Right lobe of liver (tissue), 6 donors: ENCODE results near the gene NOXRED1. TPM values are rescaled to one million over a fixed set of nuclear protein-coding genes. Genes with fewer than 3 reads are reported as not detected.

ENCODE experiments used
- ATAC-seq, 4 donors: fragments of 200-7000 bp; cut with Tn5 transposase; one replicate each; pipeline ENCODE4 v1.9.1; 2020; ENCODE audit warnings: mild to moderate bottlenecking in 4 of 4, moderate library complexity in 4 of 4
- DNase-seq, 3 donors: peaks; one replicate each; pipeline ENCODE4 v3.0.0-alpha.2; 2020
- H3K27ac ChIP-seq, 3 donors: fragments of 200-600 bp; one replicate each; pipeline ENCODE4 v1.8.0; 2022
- H3K27me3 ChIP-seq, 2 donors: fragments of 200-600 bp; one replicate each; pipeline ENCODE4 v1.8.0; 2022
- H3K36me3 ChIP-seq, 4 donors: fragments of 200-600 bp; sonication (generic) in 1 of 4; one replicate each; pipeline versions ENCODE4 v1.5.1 to v1.8.0; 2017 to 2022; ENCODE audit warnings: control low read depth in 1 of 4
- H3K4me1 ChIP-seq, 4 donors: fragments of 200-600 bp; sonication (generic) in 1 of 4; one replicate each; pipeline versions ENCODE4 v1.5.1 to v1.8.0; 2017 to 2022; ENCODE audit warnings: control low read depth in 1 of 4
- H3K4me3 ChIP-seq, 3 donors: fragments of 200-600 bp; one replicate each; pipeline ENCODE4 v1.8.0; 2022
- H3K9me3 ChIP-seq, 4 donors: fragments of 200-600 bp; sonication (generic) in 1 of 4; one replicate each; pipeline versions ENCODE4 v1.5.1 to v1.8.0; 2017 to 2022; ENCODE audit warnings: control low read depth in 1 of 4
- POLR2A ChIP-seq: fragments of 450-650 bp; IDR thresholded peaks from one replicate; pipeline ENCODE4 v1.6.1; 2017; ENCODE audit warnings: antibody characterized with exemption, mild to moderate bottlenecking
- WGBS: methylation state at CpG from one replicate; pipeline ENCODE4 v1.1.6; 2018; ENCODE audit warnings: low coverage, low lambda C conversion rate; ENCODE audit not compliant: insufficient coverage; ENCODE audit errors: missing lambda C conversion rate; 5-methylcytosine and 5-hydroxymethylcytosine counted together
- intact Hi-C, 2 donors: fragments of 100-400 bp; cut with DNase I; formaldehyde crosslinking; loops; one replicate each; pipeline versions ENCODE4 v1.11.2 to v1.14.1; 2022
- total RNA-seq, 6 experiments: library from RNA; depleted of rRNA in 2 of 6; stranded (reverse); fragments of >200 nt in 2 of 6; fragmentation: NEBNext Ultra II Directional in 3 of 6; extraction: Animal tissue kit (Norgen Biotek cat#: 25700) in 3 of 6; gene quantifications; one replicate each; pipeline versions ENCODE4 v1.1.0 to v1.2.4, GENCODE V29; 2016 to 2023
- TF ChIP-seq, protein P1 (sequence below), 4 donors: fragments of 200-600 bp in 3 of 4; fragments of 450-650 bp in 1 of 4; IDR thresholded peaks; one replicate each; pipeline versions ENCODE4 v1.5.1 to v1.8.0; 2016 to 2022; ENCODE audit warnings: antibody characterized with exemption in 4 of 4, mild to moderate bottlenecking in 2 of 4
- donor health status: DM: no; HTN: yes; CAD: no.
- donor health status: DM: no; HTN: no; CAD: no.
- donor health status: DM: no; HTN: no; CAD: no.
- donor health status: DM: no; HTN: yes; CAD: no.
- donor health status: DM: no; HTN: yes; CAD: no.

Gene NOXRED1
- total RNA-seq, 6 experiments from 2014 or later = 0.20 to 0.47 (median 0.37) TPM; not detected in 2

DNA sequence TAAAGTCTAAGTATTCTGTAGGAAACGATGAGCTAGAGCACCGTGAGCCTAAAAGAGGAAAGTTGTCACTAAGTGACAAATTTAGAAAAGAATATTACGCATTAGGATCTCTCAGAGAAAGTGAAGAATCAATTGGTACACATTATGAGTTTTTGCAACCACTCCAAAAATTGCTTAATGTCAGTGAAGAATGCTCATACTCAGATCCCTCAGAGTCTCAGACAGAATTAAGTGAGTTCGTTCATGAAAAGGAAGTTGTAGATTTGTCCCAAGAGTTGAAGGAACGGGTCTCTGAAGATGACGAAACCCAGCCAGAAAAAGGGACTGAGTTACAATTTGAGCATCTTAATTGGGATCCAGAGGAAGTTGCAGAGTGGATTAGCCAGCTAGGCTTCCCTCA, 44.6 kb downstream of the NOXRED1 start:
- ATAC-seq (no peak), DNase-seq (no peak)
- TF ChIP-seq, protein P1, sequence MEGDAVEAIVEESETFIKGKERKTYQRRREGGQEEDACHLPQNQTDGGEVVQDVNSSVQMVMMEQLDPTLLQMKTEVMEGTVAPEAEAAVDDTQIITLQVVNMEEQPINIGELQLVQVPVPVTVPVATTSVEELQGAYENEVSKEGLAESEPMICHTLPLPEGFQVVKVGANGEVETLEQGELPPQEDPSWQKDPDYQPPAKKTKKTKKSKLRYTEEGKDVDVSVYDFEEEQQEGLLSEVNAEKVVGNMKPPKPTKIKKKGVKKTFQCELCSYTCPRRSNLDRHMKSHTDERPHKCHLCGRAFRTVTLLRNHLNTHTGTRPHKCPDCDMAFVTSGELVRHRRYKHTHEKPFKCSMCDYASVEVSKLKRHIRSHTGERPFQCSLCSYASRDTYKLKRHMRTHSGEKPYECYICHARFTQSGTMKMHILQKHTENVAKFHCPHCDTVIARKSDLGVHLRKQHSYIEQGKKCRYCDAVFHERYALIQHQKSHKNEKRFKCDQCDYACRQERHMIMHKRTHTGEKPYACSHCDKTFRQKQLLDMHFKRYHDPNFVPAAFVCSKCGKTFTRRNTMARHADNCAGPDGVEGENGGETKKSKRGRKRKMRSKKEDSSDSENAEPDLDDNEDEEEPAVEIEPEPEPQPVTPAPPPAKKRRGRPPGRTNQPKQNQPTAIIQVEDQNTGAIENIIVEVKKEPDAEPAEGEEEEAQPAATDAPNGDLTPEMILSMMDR (IDR thresholded peaks at IDR 0.05) = no peak
- TF ChIP-seq POLR2A = no peak
- Histone ChIP-seq H3K27me3 (no peaks in the 10 kb centered on the region), H3K9me3 (no peaks in the 10 kb centered on the region), H3K36me3 (no peaks in the 10 kb centered on the region), H3K4me3 (no peak overlapping the region), H3K4me1 (peaks cover 0 to 17% (median 3%) of the 10 kb centered on the region in 4 donors), H3K27ac (no peak overlapping the region)
- intact Hi-C loops = no loop called here
- WGBS = 61% methylated on average over 6 of the region's 6 CpGs

DNA sequence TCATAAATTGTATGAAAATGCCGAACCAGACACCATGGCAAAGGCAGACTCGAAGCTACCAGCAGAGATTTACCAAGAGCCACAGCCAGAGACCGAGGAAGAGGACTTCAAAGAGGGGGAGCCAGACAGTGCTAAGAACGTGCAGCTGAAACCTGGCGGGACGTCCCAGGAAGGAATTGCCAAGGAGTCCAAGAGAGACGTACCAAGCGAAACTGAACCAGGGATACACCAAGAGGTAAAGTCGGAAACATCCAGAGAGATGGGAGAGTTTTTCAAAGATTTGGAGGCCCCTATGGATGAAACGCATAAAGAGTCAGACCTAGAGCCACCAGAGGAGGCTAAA, 45.9 kb downstream of the NOXRED1 start:
- H3K9me3 ChIP-seq = no peaks in the 10 kb centered on the region
- intact Hi-C loops = no loop called here
- 17% methylated on average over 10 of the region's 10 CpGs for whole genome bisulfite sequencing
- no peaks in the 10 kb centered on the region for H3K27me3 ChIP-seq
- TF ChIP-seq, protein P1 (IDR thresholded peaks at IDR 0.05) = no peak
- no peak for TF ChIP-seq POLR2A
- ATAC-seq = no peak
- H3K36me3 ChIP-seq = no peaks in the 10 kb centered on the region
- DNase-seq = no peak
- peaks cover 0 to 17% (median 3%) of the 10 kb centered on the region in 4 donors for H3K4me1 ChIP-seq
- no peak overlapping the region for H3K27ac ChIP-seq
- peak overlapping the region; percentile 71 to 94 (median 93) for H3K4me3 ChIP-seq

DNA sequence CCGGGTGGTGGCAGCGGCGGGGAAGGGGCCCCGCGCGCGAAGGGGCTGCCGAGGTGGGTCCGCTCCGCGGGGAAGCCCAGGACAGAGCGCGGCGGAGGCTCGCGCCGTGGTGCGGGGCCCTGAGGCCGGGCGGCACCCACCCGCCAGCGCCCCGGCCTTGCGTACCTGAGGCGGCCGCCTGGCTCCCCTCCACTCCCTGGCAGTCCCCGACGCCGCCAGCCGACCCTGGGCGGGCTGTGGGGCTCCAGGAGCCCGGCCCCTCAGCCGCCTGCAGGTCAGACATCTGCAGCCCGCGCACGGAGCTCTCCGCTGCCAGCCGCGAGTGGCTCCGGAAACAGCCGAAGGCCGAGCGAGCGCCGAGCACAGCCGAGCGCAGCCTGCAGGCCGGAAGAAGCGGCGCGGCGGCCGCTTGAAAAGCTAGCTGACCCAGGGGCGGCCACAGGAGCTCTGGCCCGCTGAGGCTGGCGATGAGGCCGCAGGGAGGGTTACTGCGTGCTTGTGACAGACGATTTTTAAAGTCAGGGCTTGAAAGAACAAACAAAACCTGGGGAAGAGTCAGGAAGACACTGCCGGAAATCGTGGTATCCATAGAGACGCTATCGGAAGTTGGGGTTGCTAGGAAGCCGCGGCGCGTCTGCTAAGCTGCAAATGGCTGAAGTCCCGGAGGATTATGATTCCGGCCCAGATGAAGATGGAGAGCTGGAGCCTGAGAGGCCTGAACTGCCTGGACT, 46.4 kb downstream of the NOXRED1 start, which contains the start of the genes SAMD15 and TMED8:
Gene SAMD15, plus strand, starts transcription at position 609 of the 731 bp plus-strand sequence. Its CDS starts 40 bp downstream, at position 649.
Gene TMED8, minus strand, starts transcription at position 324 of the 731 bp plus-strand sequence. Its CDS starts 41 bp downstream, at position 283.
- intact Hi-C loops = no loop called here
- TF ChIP-seq, protein P1 (IDR thresholded peaks at IDR 0.05) = peak; percentile 19 to 41 (median 25)
- peak; percentile 35 for TF ChIP-seq POLR2A
- WGBS = 0% methylated on average over 13 of the region's 69 CpGs
- Histone ChIP-seq H3K27me3 (no peaks in the 10 kb centered on the region), H3K4me3 (peak within 1 kb of the TSS; percentile 71 to 94 (median 93)), H3K27ac (peak within 1 kb of the TSS; percentile 49 to 77 (median 71)), H3K36me3 (no peaks in the 10 kb centered on the region), H3K9me3 (no peaks in the 10 kb centered on the region), H3K4me1 (peaks cover 0 to 17% (median 3%) of the 10 kb centered on the region in 4 donors)
- peak; percentile 98 for ATAC-seq
- DNase-seq = peak; percentile 89 to 91 (median 89)

DNA sequence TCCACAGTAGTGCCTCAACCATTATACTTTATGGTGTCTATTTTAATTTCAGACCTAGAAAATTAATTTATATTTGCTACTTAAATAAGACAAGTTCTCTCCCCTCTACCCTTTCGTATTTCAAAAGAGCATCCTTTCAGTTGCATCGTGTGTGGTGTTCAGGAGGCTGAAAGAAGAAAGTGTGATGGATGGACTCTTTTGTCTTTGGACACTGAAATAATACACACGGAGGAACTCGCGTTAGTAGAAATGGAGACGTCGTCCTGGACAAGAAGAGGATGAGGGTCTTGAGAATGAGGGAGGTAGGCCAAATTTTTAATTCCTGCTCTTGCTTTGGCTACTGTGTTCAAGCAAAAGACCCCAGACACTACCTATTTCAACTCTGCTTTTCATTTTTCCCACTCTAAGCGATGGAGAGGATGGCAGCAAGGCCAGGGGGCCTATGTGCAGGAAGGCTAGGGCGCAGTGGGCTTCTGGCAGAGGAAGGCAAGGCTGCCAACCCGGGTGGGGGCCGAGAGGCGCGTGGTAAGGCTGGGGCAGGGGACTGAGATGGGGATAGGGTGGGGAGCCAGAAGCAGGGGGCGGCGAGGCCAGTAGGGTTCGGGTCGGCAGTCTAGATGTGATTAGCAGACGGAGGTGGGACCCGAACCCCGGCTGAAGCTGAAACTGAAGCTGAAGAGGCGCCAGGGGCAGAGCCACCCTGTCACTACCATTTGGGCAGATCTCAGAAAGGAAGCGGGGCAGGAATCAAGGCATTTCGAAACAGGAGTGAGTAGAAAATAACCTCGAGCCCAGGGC, 47.2 kb downstream of the NOXRED1 start:
- Histone ChIP-seq H3K4me1 (peaks cover 0 to 17% (median 3%) of the 10 kb centered on the region in 4 donors), H3K27me3 (no peaks in the 10 kb centered on the region), H3K27ac (peak overlapping the region; percentile 49 to 77 (median 71)), H3K4me3 (peak overlapping the region; percentile 71 to 94 (median 93)), H3K9me3 (no peaks in the 10 kb centered on the region), H3K36me3 (no peaks in the 10 kb centered on the region)
- ATAC-seq = peak in 3 of 4 donors; percentile 20 to 34 (median 23)
- WGBS = 13% methylated on average over 19 of the region's 24 CpGs
- peak; percentile 36 to 54 (median 53) for DNase-seq
- no peak for TF ChIP-seq POLR2A
- TF ChIP-seq, protein P1 (IDR thresholded peaks at IDR 0.05) = no peak
- intact Hi-C loops = no loop called here
